ENCODE data around the gene DUS4L.

DNA sequence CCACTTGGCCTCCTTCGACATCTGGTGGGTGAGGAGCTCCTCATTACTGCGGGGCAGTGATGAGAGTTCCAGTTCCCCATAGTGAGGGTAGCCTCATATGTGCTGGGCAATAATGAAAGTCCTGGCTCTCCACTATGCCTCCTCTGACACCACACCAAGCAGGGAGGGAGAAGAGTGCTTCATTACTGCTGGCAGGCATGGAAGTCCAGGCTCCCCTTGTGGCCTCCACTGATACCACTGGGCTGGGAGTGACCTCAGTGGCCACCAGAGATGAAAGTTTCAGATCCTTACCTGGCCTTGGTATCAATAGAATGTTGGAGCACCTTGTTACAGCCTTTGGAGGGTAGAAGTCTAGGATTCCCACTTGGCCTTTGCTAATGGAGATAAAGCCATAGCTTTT lies 6.5 kb downstream of the DUS4L start:
- TF ChIP-seq, protein P1, sequence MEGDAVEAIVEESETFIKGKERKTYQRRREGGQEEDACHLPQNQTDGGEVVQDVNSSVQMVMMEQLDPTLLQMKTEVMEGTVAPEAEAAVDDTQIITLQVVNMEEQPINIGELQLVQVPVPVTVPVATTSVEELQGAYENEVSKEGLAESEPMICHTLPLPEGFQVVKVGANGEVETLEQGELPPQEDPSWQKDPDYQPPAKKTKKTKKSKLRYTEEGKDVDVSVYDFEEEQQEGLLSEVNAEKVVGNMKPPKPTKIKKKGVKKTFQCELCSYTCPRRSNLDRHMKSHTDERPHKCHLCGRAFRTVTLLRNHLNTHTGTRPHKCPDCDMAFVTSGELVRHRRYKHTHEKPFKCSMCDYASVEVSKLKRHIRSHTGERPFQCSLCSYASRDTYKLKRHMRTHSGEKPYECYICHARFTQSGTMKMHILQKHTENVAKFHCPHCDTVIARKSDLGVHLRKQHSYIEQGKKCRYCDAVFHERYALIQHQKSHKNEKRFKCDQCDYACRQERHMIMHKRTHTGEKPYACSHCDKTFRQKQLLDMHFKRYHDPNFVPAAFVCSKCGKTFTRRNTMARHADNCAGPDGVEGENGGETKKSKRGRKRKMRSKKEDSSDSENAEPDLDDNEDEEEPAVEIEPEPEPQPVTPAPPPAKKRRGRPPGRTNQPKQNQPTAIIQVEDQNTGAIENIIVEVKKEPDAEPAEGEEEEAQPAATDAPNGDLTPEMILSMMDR (IDR thresholded peaks at IDR 0.05): no peak
- no peak for TF ChIP-seq POLR2A (IDR thresholded peaks at IDR 0.05)

All from lower leg skin (tissue), 3 donors.